Measurements from ENCODE around the gene NHS.

Gene NHS

DNA sequence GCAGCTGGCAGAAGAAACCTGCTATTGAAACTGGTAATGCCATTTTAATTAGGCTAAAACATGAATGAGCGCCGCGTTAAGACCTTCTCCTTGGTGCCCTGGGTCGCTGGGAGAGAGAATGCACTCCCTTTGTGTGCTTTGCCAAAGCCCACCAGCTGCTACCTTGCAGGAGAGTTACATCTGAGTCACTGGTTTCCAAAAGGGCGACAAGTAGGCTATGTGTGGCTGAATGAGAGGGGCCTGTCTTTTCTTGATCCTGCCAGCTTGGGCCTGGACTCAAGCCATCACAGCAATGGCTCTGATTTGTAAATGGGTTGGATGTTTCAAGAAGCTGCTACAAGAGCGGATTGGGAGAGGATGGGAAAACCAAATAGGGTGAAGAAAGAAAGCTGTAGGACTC is 81.5 kb downstream of the NHS start:
- no peak for DNase-seq

DNA sequence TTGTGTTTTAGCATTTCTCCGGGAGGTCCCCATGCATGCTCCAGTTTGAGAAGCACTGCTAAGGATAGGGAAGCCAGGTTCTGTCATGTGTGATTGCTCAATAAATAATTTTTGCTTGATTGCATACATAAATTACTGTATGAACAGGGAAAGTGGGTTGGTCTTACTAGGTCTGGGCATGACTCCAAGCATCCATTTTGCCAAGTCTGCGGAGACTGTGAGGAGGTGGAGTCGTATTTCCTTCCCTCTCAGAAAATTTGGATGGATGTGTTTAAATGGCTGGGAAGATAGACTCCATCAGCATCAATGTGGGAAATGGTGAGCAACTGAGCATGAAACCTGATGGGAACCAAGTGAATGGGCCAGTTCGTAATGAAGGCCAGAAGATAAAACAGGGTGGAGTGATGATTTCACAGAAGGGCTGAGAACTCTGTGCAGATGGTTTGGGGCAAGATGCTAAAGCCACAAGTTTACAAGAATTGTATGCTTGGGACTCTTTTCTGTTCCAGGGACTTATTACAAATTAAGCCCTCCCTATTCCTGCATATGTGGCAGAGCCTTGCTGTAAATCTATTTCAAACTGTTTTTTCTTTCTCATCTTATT is 84.1 kb downstream of the NHS start:
- DNase-seq, result no peak

DNA sequence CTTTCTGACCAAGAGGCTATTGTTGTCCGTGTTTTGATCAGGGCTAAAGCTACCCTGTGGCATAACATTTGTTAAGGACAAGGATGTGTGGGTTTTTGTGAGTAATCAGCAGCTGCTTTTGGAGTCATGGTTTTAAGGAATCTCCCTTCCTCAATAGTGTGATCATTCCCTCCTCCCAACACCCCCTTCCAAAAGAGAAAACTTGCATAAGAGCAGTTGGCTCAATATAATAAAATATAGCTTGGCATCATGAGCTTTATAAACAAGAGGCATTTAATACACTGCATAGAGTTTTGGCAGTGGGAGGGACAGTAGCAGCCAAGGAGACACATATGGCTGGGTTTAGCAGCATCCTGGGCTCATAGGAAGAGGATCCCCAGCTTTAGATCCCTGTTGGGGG is 84.7 kb downstream of the NHS start:
- peak; percentile 56 for DNase-seq

DNA sequence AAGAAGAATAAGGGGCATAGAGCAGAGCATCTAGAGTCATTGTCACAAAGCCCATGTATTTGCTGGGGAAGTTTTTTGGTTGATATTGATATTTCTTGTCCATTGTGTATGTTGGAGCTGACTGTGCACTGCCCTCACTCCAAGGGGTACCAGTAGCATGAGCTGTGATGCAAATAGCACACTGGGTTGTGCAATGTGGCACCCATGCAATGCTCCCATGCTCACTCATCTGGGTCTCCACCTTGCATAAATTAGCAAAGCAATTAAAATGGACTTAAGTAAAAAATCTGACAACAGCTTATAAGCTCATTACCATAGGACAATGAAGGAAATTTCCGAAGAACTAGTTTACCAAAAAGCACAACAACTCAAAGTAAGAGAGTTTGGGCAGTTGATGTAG is 87.9 kb downstream of the NHS start:
- DNase-seq, result no peak

DNA sequence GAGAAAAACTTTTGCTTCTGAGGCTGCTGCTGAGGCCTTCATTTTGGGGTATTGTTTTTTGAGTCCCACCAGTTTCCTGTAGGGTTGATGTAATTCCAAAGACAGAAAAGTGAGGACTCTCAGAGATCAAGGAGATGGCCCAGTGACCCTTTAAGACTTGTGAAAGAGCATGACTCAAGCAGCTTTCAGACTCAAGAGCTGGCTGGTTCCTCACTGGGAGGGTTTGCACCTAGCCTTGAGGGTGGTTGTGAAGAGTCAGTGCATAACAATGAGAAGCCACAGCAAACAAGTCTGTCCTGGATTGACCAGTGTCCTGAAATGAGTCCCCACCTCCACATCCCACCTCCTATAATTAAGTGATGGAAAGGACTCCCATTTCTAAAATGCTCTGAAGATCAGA is 89.2 kb downstream of the NHS start:
- peak; percentile 43 for DNase-seq

DNA sequence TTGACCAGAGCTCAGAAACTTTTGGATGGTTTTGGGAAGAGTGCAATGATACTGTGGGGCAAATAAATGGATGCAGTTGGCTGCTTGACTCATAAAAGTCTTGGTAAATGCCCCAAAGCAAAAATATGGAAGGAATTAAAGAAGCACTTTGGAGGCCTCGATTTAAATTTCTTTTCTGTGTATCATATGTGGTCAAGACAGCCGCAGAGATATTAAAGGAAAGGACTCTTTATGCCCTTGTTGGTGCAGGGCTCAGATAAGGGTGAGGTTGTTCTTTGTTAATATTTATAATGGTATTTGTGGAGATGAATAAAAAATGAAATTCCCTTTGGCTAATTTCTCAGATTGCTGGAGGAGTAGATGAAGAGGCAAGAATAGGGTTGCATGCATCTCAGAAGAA is 90.2 kb downstream of the NHS start:
- DNase-seq, result no peak

DNA sequence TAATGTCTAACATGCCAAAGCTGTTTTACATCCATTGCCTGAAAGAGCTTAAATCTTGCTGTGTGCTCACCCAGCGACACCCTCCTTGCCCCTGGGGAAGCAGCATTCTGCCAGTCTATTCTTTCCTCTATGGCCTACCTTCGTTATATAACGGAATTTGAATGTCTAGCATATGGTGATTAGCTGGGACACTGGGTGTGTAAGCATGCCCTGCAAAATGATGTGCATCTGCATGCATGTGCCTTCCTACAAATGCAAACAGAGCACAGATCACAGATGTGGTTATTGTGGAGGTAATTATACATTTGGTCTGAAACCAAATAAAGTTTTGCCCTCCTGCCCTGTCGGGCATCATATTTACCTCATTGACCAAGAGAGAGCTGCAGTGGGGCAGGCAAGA is 90.8 kb downstream of the NHS start:
- DNase-seq, result no peak

DNA sequence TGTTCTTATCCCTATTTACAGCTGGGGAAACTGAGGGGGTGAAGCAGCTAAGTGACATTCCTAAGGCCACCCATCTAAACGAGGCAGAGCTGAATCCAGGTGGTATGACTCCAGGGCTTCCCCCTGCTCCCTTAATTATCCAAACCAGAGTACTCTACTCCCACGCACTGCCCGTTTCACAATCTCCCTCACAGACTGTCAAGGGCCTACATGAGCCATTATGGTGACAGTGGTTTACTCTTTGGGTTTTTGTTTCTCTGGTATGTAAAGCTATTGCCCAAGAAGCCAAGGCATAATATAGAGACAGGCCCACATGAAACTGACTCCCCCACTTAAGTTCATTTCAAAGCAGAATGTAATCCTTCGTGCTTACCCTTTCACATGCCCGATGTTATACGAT is 95.1 kb downstream of the NHS start:
- DNase-seq, result peak; percentile 20

DNA sequence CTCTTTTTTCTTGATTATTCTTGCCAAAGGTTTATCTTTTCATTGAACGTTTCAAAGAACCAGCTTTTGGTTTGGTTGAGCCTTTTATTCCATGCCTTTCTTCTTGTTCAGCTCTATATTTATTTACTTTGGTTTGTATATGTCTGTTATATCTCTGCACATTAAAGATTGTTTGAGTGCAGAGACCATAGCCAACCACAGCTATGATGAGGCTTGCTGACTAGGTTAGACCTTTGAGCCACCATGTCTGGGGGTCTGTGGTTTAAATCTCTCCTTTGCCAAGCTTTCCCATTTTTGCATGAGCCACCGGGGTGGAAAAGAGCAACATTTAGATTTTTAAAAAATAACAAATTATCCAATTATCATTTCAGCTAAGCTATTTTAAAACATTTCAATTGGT is 96.1 kb downstream of the NHS start:
- DNase-seq, result no peak

DNA sequence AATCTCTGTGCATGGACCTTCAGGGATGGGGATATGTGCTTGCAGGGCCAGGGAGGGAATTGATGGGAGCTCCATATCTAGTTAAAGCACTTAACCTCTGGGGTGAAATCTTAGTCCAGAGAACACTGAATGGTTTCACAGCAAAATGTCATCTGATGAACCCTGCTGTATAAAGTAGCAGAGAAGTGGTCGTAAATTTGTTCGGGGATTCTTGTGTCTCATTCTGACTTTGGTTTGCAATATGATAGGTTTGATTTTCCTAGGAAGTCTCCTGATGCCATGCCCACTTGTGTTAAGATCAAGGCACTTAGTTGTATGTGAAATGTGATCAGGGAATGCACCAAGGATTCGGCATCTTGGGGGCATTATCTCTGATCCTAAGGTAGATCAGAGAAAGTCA is 96.9 kb downstream of the NHS start:
- DNase-seq, result no peak

DNA sequence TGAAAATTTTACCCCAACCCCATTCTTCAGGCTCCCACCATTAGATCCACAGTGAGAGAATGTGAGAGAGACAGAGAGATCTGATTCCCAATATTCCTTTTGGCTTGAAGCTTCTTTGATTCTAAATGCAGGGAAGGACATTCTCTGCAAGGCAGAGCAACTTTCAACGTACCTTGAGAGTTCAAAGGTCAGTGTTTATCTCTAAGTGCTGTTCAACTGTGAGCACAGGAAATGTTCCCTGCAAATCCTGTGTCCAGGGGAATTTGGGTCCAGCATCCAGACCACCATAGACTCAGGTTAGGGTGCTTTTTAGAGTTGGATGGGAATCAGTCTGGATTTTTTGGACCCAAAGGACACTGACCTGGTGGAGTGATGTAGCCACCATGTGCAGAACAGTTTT is 97.4 kb downstream of the NHS start:
- no peak for DNase-seq

DNA sequence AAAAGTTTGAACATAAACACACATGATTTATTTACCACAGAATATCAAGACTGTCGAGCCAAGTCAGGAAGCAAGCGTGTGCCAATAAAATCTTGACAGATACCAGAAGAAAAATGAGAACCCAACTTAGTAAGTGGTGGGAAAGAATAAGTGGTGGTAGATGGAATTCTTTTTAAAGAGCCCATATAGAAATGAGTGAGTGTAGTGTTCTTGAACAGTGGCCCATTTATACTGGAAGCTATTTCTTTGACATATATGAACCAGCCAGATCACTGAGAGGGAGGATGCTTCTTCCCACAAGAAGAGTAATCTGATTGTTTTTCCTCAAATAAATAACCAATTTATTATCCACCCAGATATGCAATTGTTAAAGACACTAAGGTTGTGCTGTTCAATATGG is 98.0 kb downstream of the NHS start:
- no peak for DNase-seq

DNA sequence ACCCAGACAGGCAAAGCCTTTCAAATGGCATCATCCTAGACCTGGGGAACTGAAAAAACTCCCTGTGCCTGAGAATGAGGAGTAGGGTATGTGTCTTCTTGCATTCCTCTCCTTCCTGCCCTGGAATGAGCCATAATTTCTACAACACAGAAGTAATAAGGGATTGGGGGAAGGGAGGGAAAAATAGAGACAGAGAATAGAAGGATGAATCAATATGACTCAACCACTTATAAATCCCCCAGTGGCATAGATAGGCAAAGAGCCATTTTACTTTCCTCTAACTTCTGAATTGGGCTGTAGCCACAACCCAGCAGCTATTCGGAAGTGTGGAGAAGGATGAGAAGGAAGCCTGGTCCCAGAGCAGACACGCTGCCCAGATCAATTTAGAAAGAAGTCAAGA is 99.9 kb downstream of the NHS start:
- no peak for DNase-seq

DNA sequence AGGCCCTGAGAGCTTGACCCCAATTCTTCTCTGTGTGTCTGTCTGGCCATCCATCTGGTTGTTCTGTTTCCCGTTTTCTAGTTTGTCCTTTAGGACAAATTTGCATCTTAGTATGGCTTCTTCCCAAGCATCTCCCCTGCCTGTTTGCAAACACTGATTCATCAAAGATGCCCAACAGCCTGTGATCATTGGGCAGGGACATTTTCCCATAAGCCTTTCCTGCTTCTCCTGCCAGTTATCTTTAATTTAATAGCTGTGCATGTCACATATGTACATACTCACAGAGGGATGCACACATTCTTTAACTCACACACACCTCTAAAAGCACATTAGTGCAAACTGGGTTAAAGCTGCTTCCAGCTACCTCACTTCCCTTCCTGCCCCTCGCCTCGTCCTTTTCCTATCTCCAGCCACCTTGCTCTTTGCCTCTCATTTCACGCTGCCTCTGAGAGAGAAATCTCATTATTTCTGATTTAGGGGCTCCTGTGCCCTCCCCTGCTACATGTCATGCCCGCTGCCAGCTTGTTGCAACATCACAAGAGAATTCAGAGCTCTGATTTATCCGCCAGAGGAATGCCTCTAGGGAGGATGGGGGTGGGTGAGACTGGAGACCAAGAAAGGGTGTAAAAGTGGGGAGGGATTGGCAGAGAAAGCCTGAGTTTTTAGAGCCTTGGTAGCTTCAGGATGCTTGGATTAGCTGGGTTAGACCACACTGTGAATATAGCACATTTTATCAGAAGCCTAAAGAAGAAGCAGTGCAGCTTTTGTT is 100.6 kb downstream of the NHS start:
- DNase-seq, result no peak

DNA sequence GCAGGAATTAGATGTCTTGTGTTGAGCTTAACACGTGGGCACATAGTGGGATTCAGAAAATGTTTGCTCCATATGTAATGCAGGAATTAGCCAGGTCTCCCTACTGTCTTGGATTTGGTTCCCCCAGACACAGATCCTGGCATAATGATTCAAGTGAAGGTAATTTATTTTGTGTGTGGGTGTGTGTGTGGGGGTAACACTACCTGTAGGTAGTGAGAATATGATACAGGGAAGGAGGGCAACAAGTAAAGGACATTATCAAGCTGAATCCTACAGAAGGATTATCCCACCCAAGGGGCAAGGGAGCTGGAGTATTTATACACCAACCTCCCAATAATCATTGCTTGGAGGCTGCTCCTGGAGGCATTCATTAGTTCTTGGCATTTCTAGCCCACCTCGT is 101.4 kb downstream of the NHS start:
- no peak for DNase-seq

DNA sequence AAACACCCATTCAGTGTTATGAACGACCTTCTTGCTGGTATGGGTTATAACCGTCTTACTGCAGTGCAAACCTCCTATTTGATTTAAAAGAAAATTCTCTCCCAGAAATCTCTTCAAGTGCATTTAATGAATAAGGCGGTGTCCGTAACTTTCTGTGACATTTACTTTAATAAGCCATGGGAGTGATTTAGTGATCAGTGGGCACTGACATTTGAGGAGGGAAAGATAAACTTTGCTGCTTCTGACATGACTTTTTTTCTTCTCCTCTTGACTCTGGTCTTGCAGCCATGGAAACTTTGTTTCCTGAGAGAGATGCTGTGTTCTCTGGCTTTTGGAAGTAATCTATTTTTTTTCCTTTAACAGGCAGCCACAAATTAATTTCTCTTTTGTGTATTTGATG is 106.1 kb downstream of the NHS start:
- DNase-seq, result no peak

DNA sequence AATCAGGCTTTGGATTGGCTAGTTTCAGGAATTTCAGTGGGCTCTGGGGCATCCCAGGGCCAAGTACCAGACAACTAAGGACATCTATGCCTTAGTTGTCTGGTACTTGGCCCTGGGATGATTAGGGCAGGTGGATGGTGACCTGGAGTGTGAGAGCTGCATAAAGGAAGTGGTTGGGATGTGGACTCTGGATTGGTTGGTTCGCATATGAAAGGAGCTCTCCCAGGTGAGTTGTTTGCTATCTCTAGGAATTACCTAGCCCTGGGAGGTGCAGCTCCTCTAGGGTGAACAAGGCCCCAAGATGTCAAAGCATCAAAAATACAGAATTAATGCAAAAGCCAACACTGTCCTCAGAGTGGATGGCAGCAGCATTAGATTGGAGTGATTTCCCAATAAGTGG is 109.6 kb downstream of the NHS start:
- DNase-seq, result no peak

DNA sequence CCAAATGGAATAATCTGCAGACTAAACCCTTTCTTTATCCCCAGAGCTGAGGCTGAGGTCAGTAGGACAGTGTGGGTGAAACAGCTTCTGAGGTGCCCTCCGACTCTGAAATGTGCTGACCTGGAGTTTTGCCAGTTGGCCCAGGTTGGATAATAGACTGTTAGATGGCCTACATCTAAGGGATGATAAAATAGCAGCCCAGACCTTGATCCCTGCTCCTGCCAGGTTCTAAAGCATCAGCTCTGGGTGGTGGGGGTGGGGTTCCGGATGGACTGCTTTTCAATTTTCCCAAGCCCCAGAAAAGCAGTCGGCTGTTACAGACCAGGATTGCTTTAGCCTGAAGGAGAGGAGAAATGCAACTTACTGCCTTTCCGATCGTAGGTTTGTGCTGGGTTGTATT is 110.4 kb downstream of the NHS start:
- no peak for DNase-seq

DNA sequence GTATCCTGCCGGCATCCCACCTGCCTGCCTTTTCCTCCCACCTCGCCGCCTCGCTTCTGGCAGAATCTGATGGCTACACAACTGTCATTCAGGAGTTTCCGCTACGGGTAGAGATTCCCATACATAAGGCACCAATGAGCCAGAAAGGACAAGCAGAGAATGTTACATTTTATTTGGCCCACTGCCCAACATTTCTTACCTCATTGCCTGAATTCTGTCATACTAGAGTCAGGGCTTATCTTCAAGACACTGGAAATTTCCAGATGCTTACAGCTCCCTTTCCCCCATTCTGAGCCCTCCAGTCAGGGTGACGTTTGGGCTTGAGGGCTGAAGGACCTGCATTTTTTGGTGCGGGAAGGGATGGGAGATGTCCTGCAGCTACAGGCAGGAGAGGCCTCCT is 113.0 kb downstream of the NHS start:
- DNase-seq, result no peak

DNA sequence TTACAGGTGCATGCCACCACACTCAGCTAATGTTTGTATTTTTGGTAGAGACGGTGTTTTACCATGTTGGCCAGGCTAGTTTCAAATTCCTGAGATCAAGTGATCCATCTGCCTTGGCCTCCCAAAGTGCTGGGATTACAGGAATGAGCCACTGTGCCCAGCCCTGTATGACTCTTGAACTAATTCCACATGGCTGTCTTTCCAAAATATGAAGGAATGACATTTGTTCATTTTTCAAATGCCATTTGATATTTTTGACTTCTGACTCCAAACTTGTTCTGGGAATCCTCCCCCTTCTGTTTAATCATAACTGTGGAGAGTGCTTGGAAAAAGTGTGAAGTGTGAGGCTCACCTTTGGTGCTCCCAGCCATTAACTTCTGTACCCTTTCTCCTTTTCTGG is 119.2 kb downstream of the NHS start:
- DNase-seq, result no peak

DNA sequence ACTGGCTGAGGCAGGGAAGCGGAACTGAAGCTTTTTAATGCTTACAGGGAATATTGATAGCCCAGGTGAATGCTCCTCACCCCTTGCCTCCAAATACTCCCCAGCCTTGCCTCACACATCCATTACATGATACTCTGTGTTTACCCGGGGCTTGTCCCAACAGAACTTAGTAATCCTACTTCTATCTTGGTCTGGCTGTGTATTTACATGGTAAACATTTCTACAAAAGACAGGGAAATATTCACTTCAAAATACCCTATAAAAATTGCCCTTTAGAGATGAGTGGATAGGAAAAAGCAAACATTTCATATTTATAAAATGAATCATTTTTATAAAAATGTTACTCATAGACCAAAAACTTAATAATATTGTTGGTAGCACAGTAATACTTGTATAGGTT is 120.1 kb downstream of the NHS start:
- no peak for DNase-seq

DNA sequence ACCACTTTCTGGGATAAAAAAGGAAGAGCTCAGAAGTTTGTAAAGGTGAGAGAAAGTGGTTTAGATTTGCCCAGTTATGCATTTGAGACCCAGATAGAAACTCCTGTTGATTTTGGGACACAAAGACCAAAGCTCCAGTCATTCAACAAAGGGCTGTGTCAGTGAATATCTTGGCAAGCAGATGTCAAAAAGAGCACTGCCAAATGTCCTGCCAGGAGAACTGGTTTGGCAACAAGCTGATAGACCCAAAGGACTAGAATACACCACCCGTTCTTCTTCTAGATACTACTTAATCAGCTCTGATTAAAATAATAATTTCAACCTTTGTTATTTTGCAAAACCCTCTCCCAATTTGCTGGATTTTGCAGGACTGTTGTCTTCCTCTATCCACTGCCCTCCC is 121.4 kb downstream of the NHS start:
- no peak for DNase-seq

DNA sequence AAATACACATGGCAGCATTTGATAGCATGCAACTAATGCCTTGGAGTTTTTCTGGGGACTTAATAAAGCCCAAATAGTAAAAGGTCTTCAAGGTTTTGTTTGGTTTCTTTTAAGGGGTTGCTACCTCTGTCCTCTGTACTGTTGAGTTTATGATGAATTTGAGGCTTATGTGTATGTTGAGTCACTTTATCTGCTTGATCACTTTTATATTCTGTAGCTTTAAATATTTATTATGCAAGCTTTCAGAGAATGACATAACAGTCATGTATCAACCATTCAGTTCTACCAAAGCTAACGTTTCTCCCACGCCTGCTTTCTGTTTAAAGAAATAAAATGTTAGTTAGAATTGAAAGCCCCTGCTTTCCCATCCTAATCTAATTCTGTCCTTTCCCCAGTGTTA is 122.2 kb downstream of the NHS start:
- no peak for DNase-seq

DNA sequence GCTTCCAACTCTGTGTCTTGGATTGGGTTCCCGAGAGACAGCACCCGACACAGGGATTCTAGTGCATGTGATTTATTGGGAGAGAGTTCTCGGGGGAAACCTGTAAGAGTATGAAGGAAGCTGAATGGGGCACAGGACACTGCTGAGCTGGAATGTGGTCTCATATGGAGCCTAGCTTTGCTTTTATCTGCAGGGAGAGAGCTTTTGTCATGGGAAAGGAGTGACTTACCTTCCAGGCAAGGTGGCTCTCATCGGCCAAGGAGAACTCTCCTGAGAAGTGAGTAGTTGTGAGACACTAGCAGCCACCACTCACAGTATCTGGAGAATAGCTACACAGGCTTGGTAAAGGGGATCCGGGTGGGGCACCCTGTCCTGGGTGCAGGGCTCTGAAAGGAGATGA is 124.5 kb downstream of the NHS start:
- DNase-seq, result no peak

DNA sequence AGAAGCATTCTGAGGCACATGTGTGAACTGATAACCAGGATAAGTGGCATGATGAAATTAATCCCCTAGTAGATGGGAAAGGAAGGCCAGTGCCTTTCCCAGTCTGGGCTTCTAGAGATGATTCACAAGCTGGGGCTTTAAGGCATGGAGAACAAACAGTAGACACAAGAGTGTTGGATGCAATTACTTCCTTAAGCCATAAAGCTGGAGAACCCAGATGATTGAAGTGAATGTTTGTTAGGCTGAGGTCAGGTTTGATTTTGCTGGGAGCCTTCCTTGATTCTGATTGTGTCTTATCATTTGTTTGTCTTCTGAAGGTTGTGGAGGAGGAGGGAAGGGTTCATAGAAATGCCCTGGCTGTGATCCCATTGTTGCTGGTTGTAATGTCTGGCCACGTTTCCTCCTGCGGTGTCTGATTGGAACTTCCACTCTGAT is 125.2 kb downstream of the NHS start:
- no peak for DNase-seq
